Brain microvascular endothelial cell (primary cell): Measurements from ENCODE around the gene HDAC9.

ENCODE experiments used
- DNase-seq: peaks from one replicate; pipeline ENCODE4 v3.0.0-alpha.2; 2020
- H3K27ac ChIP-seq: fragments of 250-450 bp; sonication (Bioruptor Pico); 2 replicates; pipeline ENCODE4 v1.5.1; 2020; ENCODE audit warnings: mild to moderate bottlenecking, moderate library complexity
- H3K27me3 ChIP-seq: fragments of 250-450 bp; sonication (Bioruptor Pico); replicated peaks from 2 replicates; pipeline ENCODE4 v1.5.1; 2020; ENCODE audit warnings: mild to moderate bottlenecking
- H3K36me3 ChIP-seq: fragments of 250-450 bp; sonication (Bioruptor Pico); replicated peaks from 2 replicates; pipeline ENCODE4 v1.5.1; 2020; ENCODE audit warnings: mild to moderate bottlenecking
- H3K4me3 ChIP-seq: 2 replicates; pipeline ENCODE4 v1.5.1; 2011; ENCODE audit warnings: low read depth, mild to moderate bottlenecking, control low read depth, low read length, moderate library complexity
- in situ Hi-C: cut with HindIII; loops from 2 replicates; pipeline ENCODE4 v1.10.0; 2017; ENCODE audit warnings: low sequenced_read_pairs, low pct_ligation_motif_present
- TF ChIP-seq, protein P1 (sequence below): IDR thresholded peaks from 2 replicates; pipeline ENCODE4 v1.5.1; 2011; ENCODE audit warnings: low read depth, mild to moderate bottlenecking, moderate library complexity, low read length, control low read depth, inconsistent platforms; ENCODE audit errors: missing control alignments

HDAC9 gene

GRCh38 chr7:19009241-19009935 is 513.8 kb downstream of the HDAC9 start:
- DNase-seq, result no peak
- in situ Hi-C loops, result no loop called here
- peak overlapping the region; percentile 40 for H3K27ac ChIP-seq

DNA sequence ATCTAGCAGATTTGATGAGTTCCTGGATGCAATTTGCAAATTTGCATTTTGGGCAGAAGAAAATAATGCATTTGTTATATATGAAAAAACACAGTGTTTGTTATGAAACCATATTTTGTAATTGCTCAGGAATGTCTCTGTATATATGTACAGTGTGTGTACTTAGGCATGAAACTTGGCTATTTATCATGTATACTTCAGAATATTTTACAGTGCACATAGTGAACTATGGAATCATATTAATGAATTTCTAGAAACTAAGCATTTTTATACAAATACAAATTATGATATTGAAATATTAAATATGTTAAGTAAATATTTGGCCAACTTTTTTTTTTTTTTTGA is 514.4 kb downstream of the HDAC9 start:
- in situ Hi-C loops, result no loop called here
- DNase-seq, result no peak
- H3K27ac ChIP-seq, result no peak overlapping the region
- no peak overlapping the region for H3K4me3 ChIP-seq
- TF ChIP-seq, protein P1, sequence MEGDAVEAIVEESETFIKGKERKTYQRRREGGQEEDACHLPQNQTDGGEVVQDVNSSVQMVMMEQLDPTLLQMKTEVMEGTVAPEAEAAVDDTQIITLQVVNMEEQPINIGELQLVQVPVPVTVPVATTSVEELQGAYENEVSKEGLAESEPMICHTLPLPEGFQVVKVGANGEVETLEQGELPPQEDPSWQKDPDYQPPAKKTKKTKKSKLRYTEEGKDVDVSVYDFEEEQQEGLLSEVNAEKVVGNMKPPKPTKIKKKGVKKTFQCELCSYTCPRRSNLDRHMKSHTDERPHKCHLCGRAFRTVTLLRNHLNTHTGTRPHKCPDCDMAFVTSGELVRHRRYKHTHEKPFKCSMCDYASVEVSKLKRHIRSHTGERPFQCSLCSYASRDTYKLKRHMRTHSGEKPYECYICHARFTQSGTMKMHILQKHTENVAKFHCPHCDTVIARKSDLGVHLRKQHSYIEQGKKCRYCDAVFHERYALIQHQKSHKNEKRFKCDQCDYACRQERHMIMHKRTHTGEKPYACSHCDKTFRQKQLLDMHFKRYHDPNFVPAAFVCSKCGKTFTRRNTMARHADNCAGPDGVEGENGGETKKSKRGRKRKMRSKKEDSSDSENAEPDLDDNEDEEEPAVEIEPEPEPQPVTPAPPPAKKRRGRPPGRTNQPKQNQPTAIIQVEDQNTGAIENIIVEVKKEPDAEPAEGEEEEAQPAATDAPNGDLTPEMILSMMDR, result no peak
- H3K27me3 ChIP-seq, result no peaks in the 10 kb centered on the region
- H3K36me3 ChIP-seq, result no peaks in the 10 kb centered on the region

More at GRCh38 chr7:19009241-19009935, 513.8 kb downstream of the HDAC9 start:
- Histone ChIP-seq H3K36me3 (no peaks in the 10 kb centered on the region), H3K27me3 (no peaks in the 10 kb centered on the region), H3K4me3 (no peak overlapping the region)
- TF ChIP-seq, protein P1, result no peak

- peak overlapping the region; percentile 10 for H3K27ac ChIP-seq
- H3K36me3 ChIP-seq, result no peaks in the 10 kb centered on the region
- in situ Hi-C loops, result no loop called here
- H3K27me3 ChIP-seq, result no peaks in the 10 kb centered on the region
- peak; percentile 53 for DNase-seq
- no peak overlapping the region for H3K4me3 ChIP-seq
- TF ChIP-seq, protein P1, result no peak
Observed at GRCh38 chr7:19011212-19011611, 515.7 kb downstream of the HDAC9 start.

DNA sequence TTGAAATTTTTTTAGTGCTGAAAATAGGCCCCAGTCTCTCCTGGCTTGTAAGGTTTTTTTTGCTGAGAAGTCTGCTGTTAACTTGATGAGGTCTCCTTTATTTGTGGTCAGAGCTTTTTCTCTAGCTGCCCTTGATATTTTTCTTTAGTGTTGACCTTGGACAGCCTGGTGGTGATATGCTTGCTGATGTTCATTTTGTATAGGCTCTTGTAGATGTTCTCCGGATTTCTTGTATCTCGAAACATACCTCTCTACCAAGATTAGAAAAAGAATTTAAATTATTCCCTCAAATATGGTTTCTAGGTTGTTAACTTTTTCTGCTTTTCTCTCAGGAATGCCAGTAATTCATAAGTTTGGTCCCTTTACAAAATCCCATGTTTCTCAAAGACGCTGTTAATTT is 519.5 kb downstream of the HDAC9 start:
- H3K36me3 ChIP-seq, result no peaks in the 10 kb centered on the region
- no peak overlapping the region for H3K4me3 ChIP-seq
- TF ChIP-seq, protein P1, result no peak
- H3K27me3 ChIP-seq, result no peaks in the 10 kb centered on the region
- no peak for DNase-seq
- H3K27ac ChIP-seq, result peak overlapping the region; percentile 37
- in situ Hi-C loops, result no loop called here

DNA sequence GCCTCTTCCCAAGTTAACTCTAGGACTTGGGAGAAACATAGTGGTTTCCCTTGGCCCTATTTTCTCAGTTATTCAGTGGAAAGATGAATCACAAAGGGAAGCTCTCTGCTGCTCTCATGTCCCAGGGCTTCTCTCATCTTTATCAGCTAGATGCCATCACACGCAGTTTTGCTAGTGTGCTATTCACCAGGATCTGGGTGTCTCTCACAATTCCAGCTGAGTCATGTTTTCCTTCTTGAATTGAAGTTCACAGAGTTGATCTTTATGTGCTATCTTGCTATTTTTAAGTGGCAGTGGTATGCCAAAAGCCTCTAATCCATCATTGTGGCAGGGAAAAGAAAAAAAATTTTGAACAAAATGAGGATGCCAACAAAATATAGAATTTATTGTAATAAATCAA is 520.6 kb downstream of the HDAC9 start:
- DNase-seq, result peak; percentile 90
- TF ChIP-seq, protein P1, result peak; percentile 28
- H3K36me3 ChIP-seq, result no peaks in the 10 kb centered on the region
- in situ Hi-C loops, result no loop called here
- H3K4me3 ChIP-seq, result no peak overlapping the region
- H3K27me3 ChIP-seq, result no peaks in the 10 kb centered on the region
- peak overlapping the region; percentile 37 for H3K27ac ChIP-seq

DNA sequence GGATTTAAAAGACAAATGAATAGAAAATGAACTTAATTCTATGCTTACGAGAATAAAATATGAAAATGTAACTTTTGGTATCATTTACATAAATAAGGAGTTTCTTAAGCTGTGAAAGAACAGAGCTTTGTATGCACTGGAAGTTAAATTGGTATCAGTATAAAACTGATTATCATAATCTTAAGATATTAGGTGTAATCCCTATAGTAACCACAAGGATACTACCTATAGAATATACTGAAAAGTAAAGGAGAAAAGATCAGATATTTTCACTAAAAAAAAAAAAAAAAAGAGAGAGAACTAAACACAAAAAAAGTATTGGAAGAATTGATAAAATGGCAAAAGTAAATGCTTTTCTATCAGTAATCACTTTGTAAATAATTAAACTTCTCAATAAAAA is 521.8 kb downstream of the HDAC9 start:
- in situ Hi-C loops, result no loop called here
- H3K27me3 ChIP-seq, result no peaks in the 10 kb centered on the region
- DNase-seq, result no peak
- H3K4me3 ChIP-seq, result no peak overlapping the region
- no peaks in the 10 kb centered on the region for H3K36me3 ChIP-seq
- H3K27ac ChIP-seq, result no peak overlapping the region
- TF ChIP-seq, protein P1, result no peak
